Testis (tissue), 2 donors: ENCODE results near the gene EIF4EBP3.

Experiments
- POLR2A ChIP-seq: fragments of 450-650 bp; IDR thresholded peaks from one replicate; pipeline ENCODE4 v1.6.1; 2017; ENCODE audit warnings: antibody characterized with exemption, mild to moderate bottlenecking, moderate library complexity
- TF ChIP-seq, protein P1 (sequence below), 3 experiments: fragments of 450-650 bp in 2 of 3; fragments of 200-600 bp in 1 of 3; sonication (generic) in 1 of 3; IDR thresholded peaks; one replicate each; pipeline ENCODE4 v1.5.1; 2016 to 2019; ENCODE audit warnings: antibody characterized with exemption in 3 of 3, mild to moderate bottlenecking in 2 of 3, moderate library complexity in 1 of 3

DNA sequence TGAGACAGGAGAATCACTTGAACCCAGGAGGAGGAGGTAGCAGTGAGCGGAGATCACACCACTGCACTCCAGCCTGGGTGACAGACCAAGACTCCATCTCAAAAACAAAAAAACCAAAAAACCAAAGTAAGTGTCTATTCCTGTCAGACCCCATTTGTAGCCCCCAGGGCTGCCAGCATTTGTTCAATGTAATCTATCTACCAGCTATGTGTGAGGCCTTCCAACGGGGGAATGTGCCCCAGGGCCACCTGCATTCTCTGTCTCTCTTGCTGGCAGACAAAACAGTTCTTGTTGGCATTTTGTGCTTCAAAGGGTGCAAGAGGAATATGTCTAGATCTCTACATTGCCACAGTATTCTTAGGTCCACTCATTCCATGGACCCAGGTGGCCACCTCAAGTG, 51.4 kb downstream of the EIF4EBP3 start:
- TF ChIP-seq, protein P1, sequence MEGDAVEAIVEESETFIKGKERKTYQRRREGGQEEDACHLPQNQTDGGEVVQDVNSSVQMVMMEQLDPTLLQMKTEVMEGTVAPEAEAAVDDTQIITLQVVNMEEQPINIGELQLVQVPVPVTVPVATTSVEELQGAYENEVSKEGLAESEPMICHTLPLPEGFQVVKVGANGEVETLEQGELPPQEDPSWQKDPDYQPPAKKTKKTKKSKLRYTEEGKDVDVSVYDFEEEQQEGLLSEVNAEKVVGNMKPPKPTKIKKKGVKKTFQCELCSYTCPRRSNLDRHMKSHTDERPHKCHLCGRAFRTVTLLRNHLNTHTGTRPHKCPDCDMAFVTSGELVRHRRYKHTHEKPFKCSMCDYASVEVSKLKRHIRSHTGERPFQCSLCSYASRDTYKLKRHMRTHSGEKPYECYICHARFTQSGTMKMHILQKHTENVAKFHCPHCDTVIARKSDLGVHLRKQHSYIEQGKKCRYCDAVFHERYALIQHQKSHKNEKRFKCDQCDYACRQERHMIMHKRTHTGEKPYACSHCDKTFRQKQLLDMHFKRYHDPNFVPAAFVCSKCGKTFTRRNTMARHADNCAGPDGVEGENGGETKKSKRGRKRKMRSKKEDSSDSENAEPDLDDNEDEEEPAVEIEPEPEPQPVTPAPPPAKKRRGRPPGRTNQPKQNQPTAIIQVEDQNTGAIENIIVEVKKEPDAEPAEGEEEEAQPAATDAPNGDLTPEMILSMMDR (IDR thresholded peaks at IDR 0.05) = no peak
- no peak for TF ChIP-seq POLR2A
